SK-N-SH (cell line): ENCODE results near the gene TULP1. TPM values are rescaled to one million over a fixed set of nuclear protein-coding genes. Genes with fewer than 3 reads are reported as not detected.
A peak's percentile ranks its signal among the peaks of the same experiment; 100 is the strongest.

ENCODE experiments used
- CTCF ChIA-PET: fragments of 300-600, 350-600 bp; formaldehyde crosslinking; extraction: SDS; loops from one replicate; lab custom pipeline; 2021; lab: Yijun Ruan, JAX
- POLR2A ChIA-PET: fragments of 350-600 bp; sonication (Branson Sonifier 250); formaldehyde crosslinking; extraction: SDS; loops from one replicate; lab custom pipeline; 2020; ENCODE audit warnings: antibody characterized with exemption, inconsistent platforms; lab: Yijun Ruan, JAX
- DNase-seq: peaks from one replicate; pipeline ENCODE4 v3.0.0; 2012
- H2AFZ ChIP-seq: fragments of 200-600 bp; sonication (generic); 2 replicates; pipeline ENCODE4 v1.8.1; 2016; ENCODE audit warnings: antibody characterized with exemption, mild to moderate bottlenecking, low read depth
- H3F3A ChIP-seq: fragments of 200-600 bp; sonication (generic); replicated peaks from 2 replicates; pipeline ENCODE3; 2016; ENCODE audit warnings: antibody characterized with exemption, mild to moderate bottlenecking; ENCODE audit not compliant: insufficient read depth
- H3K27ac ChIP-seq, 2 experiments: fragments of 200-500 bp in 1 of 2; fragments of 200-600 bp in 1 of 2; sonication (Bioruptor generic) in 1 of 2; sonication (generic), shearing (Covaris generic) in 1 of 2; 2 replicates each; pipeline versions ENCODE4 v1.5.1 to v1.6.1; 2014 to 2016; ENCODE audit warnings: low read depth in 2 of 2, inconsistent platforms in 1 of 2, low read length in 1 of 2, mild to moderate bottlenecking in 1 of 2, mixed read lengths in 1 of 2
- H3K27me3 ChIP-seq: fragments of 200-600 bp; sonication (generic), shearing (Covaris generic); 2 replicates; pipeline ENCODE4 v1.6.1; 2016; ENCODE audit warnings: mixed run types; ENCODE audit not compliant: insufficient read depth
- H3K36me3 ChIP-seq, 2 experiments: fragments of 200-500 bp in 1 of 2; fragments of 200-600 bp in 1 of 2; sonication (Bioruptor generic) in 1 of 2; sonication (generic) in 1 of 2; replicated peaks in 1 of 2; 2 replicates each; pipeline versions ENCODE3 to v1.5.1; 2014 to 2016; ENCODE audit warnings: low read length in 1 of 2, mild to moderate bottlenecking in 1 of 2; ENCODE audit not compliant: insufficient read depth in 2 of 2, control insufficient read depth in 1 of 2
- H3K4me1 ChIP-seq, 2 experiments: fragments of 200-500 bp in 1 of 2; fragments of 200-600 bp in 1 of 2; sonication (Bioruptor generic) in 1 of 2; sonication (generic), shearing (Covaris generic) in 1 of 2; 2 replicates each; pipeline versions ENCODE4 v1.5.1 to v1.6.1; 2014 to 2016; ENCODE audit warnings: low read depth in 1 of 2, low read length in 1 of 2, mixed run types in 1 of 2; ENCODE audit not compliant: insufficient read depth in 2 of 2, control insufficient read depth in 1 of 2
- H3K4me2 ChIP-seq: fragments of 200-600 bp; sonication (generic), shearing (Covaris generic); 2 replicates; pipeline ENCODE4 v1.6.1; 2017; ENCODE audit warnings: mixed run types
- H3K4me3 ChIP-seq, 2 experiments: fragments of 200-500 bp in 1 of 2; fragments of 200-600 bp in 1 of 2; sonication (Bioruptor generic) in 1 of 2; sonication (generic), shearing (Covaris generic) in 1 of 2; 2 replicates each; pipeline versions ENCODE4 v1.5.1 to v1.8.1; 2014 to 2016; ENCODE audit warnings: low read depth in 2 of 2, inconsistent platforms in 1 of 2, low read length in 1 of 2, mild to moderate bottlenecking in 1 of 2, mixed read lengths in 1 of 2, moderate library complexity in 1 of 2
- H3K79me2 ChIP-seq: fragments of 200-600 bp; sonication (generic); 2 replicates; pipeline ENCODE4 v1.8.1; 2017; ENCODE audit warnings: mild to moderate bottlenecking; ENCODE audit not compliant: insufficient read depth
- H3K9ac ChIP-seq: fragments of 200-600 bp; sonication (generic); 2 replicates; pipeline ENCODE4 v1.6.1; 2017; ENCODE audit warnings: mixed run types
- H3K9me2 ChIP-seq: fragments of 200-600 bp; sonication (generic); 2 replicates; pipeline ENCODE4 v1.6.1; 2017; ENCODE audit warnings: mixed run types
- H3K9me3 ChIP-seq: fragments of 200-600 bp; sonication (generic); 2 replicates; pipeline ENCODE4 v1.6.1; 2017; ENCODE audit warnings: mixed run types, mild to moderate bottlenecking, moderate library complexity
- H4K20me1 ChIP-seq: fragments of 200-600 bp; sonication (generic); 2 replicates; pipeline ENCODE4 v1.6.1; 2017; ENCODE audit warnings: mild to moderate bottlenecking, mixed run types; ENCODE audit not compliant: insufficient read depth
- CHD2 ChIP-seq: fragments of 150-350 bp; IDR thresholded peaks from 2 replicates; pipeline ENCODE4 v1.6.1; 2018; ENCODE audit warnings: low read length; ENCODE audit not compliant: partially characterized antibody
- FOXJ3 ChIP-seq: sonication (generic); formaldehyde crosslinking; IDR thresholded peaks from 2 replicates; pipeline ENCODE4 v1.5.1; 2020; ENCODE audit warnings: mild to moderate bottlenecking, missing genetic modification reagents
- FOXM1 ChIP-seq: IDR thresholded peaks from 2 replicates; pipeline ENCODE4 v1.4.0; 2012; ENCODE audit warnings: low read depth, mild to moderate bottlenecking
- GABPA ChIP-seq: IDR thresholded peaks from 2 replicates; pipeline ENCODE4 v1.4.0; 2012; ENCODE audit warnings: low read depth, mild to moderate bottlenecking
- JUND ChIP-seq: IDR thresholded peaks from 2 replicates; pipeline ENCODE4 v1.4.0; 2012
- MEF2A ChIP-seq: IDR thresholded peaks from 2 replicates; pipeline ENCODE4 v1.4.0; 2012; ENCODE audit warnings: low read depth, borderline replicate concordance
- NFIC ChIP-seq: IDR thresholded peaks from 2 replicates; pipeline ENCODE4 v1.4.0; 2012; ENCODE audit warnings: borderline replicate concordance
- NRF1 ChIP-seq: IDR thresholded peaks from 2 replicates; pipeline ENCODE4 v1.6.1; 2012; ENCODE audit warnings: low read depth, mild to moderate bottlenecking, low read length
- TAF1 ChIP-seq: IDR thresholded peaks from 2 replicates; pipeline ENCODE4 v1.6.1; 2012; ENCODE audit warnings: low read depth, mild to moderate bottlenecking, low read length, moderate library complexity, borderline replicate concordance
- USF2 ChIP-seq: fragments of 150-350 bp; IDR thresholded peaks from 2 replicates; pipeline ENCODE4 v1.6.1; 2017; ENCODE audit warnings: antibody characterized with exemption, low read length, low read depth, borderline replicate concordance
- YY1 ChIP-seq: IDR thresholded peaks from 2 replicates; pipeline ENCODE4 v1.4.0; 2012; ENCODE audit warnings: low read depth, mild to moderate bottlenecking
- ZBTB33 ChIP-seq: IDR thresholded peaks from 2 replicates; pipeline ENCODE4 v1.4.0; 2012; ENCODE audit warnings: low read depth, borderline replicate concordance
- WGBS: methylation state at CpG from one replicate; pipeline ENCODE4 v1.1.6; 2017; ENCODE audit warnings: low lambda C conversion rate; 5-methylcytosine and 5-hydroxymethylcytosine counted together
- polyA plus RNA-seq, 3 experiments: library from polyadenylated mRNA; depleted of rRNA; stranded (reverse); fragments of >200 nt; gene quantifications; 2 replicates each; pipeline ENCODE4 v1.2.3, GENCODE V29; 2012

TULP1 gene
- polyA plus RNA-seq, 1 of the 3 experiments (the other 2 are of a cell fraction), result not detected

- TF ChIP-seq YY1 (no peak), NRF1 (peak; percentile 26; the same call in 1 of the 2 replicates), USF2 (no peak), FOXM1 (no peak), GABPA (no peak), FOXJ3 (CRISPR knock-in tag) (no peak), CHD2 (no peak), ZBTB33 (no peak), JUND (no peak), MEF2A (no peak)
These were observed 60.3 kb downstream of the TULP1 start, which contains the start of gene FANCE (continued) for GRCh38 chr6:35452183-35453090.

GRCh38 chr6:35451354-35452182 lies 61.1 kb downstream of the TULP1 start:
- H3K4me3 ChIP-seq, result peak overlapping the region; percentile 64 to 70
- CTCF ChIA-PET, result interaction anchor here (1.0 to 9.0 kb wide), 12 partner anchors 15 to 285 kb away, joined by 3 to 186 read pairs (median 4); partner anchors contain the start of genes ARMC12, PPARD and RPL10A
- H3K79me2 ChIP-seq, result peaks cover 4% of the 10 kb centered on the region; the same call in 1 of the 2 replicates
- no peaks in the 10 kb centered on the region for H4K20me1 ChIP-seq
- 56% methylated on average over 10 of the region's 20 CpGs for WGBS
- H3K4me1 ChIP-seq, result peaks cover 0 to 17% of the 10 kb centered on the region in 2 experiments; a peak in 2 of 4 replicates
- H3K4me2 ChIP-seq, result peak overlapping the region; percentile 90
- no peaks in the 10 kb centered on the region for H3K9me2 ChIP-seq
- POLR2A ChIA-PET, result no interaction called here
- H3K27me3 ChIP-seq, result no peaks in the 10 kb centered on the region
- H3K9ac ChIP-seq, result no peak overlapping the region
- no peak overlapping the region for H3K27ac ChIP-seq
- no peak for DNase-seq
- TF ChIP-seq TAF1, result no peak
- peak; percentile 19; the same call in 1 of the 2 replicates for TF ChIP-seq NFIC
- H2AFZ ChIP-seq, result no peak overlapping the region
- H3F3A ChIP-seq, result no peaks in the 10 kb centered on the region
- H3K9me3 ChIP-seq, result no peaks in the 10 kb centered on the region
- peaks cover 0 to 3% of the 10 kb centered on the region in 2 experiments for H3K36me3 ChIP-seq
